ENCODE data around the gene WFDC1.

The WFDC1 gene

DNA sequence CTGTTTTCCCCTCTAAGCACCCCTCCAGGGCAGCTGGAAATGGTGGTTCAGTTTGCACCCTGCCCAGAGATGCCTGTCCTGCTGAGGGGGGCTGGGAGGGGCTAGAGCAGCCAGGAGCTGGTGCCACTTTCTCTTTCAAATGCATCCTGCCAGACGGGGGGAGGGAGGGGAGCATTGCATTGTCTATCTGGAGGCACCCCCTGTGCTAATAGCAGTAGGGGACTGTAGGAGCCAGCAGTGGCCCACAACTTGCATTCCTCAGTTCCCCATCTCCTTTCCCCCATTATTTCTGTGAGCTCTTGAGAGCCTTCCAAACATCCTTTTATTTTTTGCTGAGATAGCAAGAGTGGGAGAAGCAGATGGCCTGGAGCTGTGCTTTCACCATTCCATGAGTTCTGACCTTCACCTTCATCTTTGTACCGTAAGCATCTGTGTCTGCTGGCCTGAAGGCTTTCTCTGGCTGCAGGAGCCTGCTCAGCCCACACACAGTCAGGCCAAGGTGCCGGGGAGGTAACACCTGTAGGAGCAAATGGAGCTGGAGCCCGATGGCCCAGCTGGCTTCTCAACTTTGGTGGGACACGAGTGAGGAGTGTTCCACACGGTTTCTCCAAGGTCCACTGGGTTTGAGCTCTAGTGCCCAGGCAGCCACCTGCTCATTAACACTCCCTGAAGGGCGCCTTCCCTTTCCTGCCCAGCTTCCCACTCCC lies 5.2 kb downstream of the WFDC1 start:
- no peak for DNase-seq (ENCODE audit: low spot score in 2 of 2)
- no peaks in the 10 kb centered on the region for H3K36me3 ChIP-seq (replicated peaks)
- in situ Hi-C loops (cut with MboI; ENCODE audit: low sequenced_read_pairs), result no loop called here
- H3K9me3 ChIP-seq, result no peaks in the 10 kb centered on the region
- H3K27me3 ChIP-seq (ENCODE audit: low read depth), result peaks cover 5% of the 10 kb centered on the region
- H3K4me3 ChIP-seq, result no peak overlapping the region
- H3K4me1 ChIP-seq, result no peaks in the 10 kb centered on the region

- Histone ChIP-seq H3K27me3 (ENCODE audit: low read depth) (no peaks in the 10 kb centered on the region), H3K9me3 (no peaks in the 10 kb centered on the region), H3K4me3 (no peak overlapping the region), H3K4me1 (no peaks in the 10 kb centered on the region), H3K36me3 (replicated peaks) (no peaks in the 10 kb centered on the region)
- in situ Hi-C loops (cut with MboI; ENCODE audit: low sequenced_read_pairs), result no loop called here
- DNase-seq (ENCODE audit: low spot score in 2 of 2), result no peak
These were observed 7.7 kb downstream of the WFDC1 start for GRCh38 chr16:84302111-84302954.

DNA sequence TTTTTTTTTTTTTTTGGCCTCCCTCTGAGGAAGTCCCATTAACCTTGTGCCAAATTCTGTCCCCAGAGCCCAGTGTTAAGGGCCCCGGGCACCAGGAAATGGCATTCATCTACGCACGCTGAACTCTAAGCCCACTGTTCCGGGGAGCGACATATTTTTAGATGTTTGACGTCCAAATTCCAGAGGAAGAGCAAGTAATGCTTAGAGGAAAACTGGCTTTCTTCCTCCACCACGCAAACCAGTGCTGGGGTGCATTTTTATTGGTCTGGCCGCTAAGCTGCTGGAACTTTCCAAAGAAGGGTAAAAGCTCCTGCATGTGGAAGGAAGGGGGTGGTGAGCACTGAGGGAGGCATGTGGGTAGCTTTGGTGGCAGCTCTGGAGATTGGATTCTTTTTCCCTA lies 8.3 kb downstream of the WFDC1 start:
- H3K4me1 ChIP-seq, result no peaks in the 10 kb centered on the region
- H3K27me3 ChIP-seq (ENCODE audit: low read depth), result no peaks in the 10 kb centered on the region

DNA sequence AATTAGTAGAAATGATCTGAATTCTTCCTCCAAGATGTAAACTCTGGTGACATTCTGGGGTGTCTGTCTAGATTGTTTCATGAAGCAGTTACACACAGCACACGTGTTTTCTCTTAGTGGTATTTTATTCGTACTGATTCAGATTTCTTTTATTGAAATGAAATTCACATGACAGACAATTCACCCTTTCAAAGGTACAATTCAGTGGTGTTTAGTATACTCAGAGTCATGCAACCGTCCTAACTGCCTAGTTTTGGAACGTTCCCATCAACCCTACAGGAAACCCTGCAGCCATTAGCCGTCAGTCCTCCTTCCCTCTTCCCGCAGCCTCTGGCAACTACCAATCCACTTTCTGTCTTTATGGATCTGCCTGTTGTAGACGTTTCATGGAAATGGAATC lies 8.8 kb downstream of the WFDC1 start:
- no peaks in the 10 kb centered on the region for H3K27me3 ChIP-seq (ENCODE audit: low read depth)
- H3K4me3 ChIP-seq, result no peak overlapping the region
- in situ Hi-C loops (cut with MboI; ENCODE audit: low sequenced_read_pairs), result no loop called here
- DNase-seq (ENCODE audit: low spot score in 2 of 2), result no peak
- no peaks in the 10 kb centered on the region for H3K9me3 ChIP-seq
- no peaks in the 10 kb centered on the region for H3K36me3 ChIP-seq (replicated peaks)
- H3K4me1 ChIP-seq, result no peaks in the 10 kb centered on the region

More for the DNA sequence above, 8.3 kb downstream of the WFDC1 start:
- no peaks in the 10 kb centered on the region for H3K36me3 ChIP-seq (replicated peaks)
- no peak for DNase-seq (ENCODE audit: low spot score in 2 of 2)
- in situ Hi-C loops (cut with MboI; ENCODE audit: low sequenced_read_pairs), result no loop called here
- H3K9me3 ChIP-seq, result no peaks in the 10 kb centered on the region
- no peak overlapping the region for H3K4me3 ChIP-seq

- Histone ChIP-seq H3K4me1 (no peaks in the 10 kb centered on the region), H3K9me3 (no peaks in the 10 kb centered on the region), H3K4me3 (no peak overlapping the region), H3K27me3 (ENCODE audit: low read depth) (no peaks in the 10 kb centered on the region), H3K36me3 (replicated peaks) (no peaks in the 10 kb centered on the region)
- in situ Hi-C loops (cut with MboI; ENCODE audit: low sequenced_read_pairs), result no loop called here
- no peak for DNase-seq (ENCODE audit: low spot score in 2 of 2)
These were observed 11.9 kb downstream of the WFDC1 start for GRCh38 chr16:84306564-84306963.

DNA sequence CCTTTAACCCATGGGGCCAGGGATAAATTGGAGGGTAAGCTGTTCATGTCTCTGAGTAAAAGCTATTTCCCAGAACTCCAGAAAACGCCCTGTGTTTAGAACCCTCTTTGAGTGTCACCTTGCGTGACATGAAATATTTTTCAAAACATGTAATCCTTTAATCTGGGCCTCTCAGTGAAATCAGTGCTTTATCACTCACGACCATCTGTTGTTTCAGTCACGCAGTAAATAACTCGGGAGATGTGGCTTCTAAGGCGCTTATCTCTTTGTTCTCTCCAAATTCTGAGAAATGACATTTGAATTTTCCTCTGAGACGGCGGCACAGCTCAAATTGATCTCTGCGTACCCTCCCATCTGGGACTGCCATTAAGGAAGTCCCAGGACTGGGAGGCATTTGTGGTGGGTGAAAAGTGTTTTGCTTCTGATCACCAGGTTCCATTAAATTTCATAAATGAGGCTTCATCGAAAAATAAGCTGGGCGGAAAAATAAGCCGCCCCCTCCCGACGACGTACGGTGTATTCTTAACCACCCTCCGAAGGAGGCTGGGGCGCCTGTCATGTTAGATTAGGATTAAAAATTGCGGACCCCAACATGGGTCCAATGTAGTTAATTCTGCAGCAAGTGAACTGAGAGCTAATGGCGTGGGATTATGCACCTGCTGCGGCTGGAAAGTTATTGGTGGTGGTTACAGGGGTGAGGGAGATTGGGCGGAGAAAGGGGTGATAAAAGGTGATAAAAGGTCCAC lies 12.7 kb downstream of the WFDC1 start:
- DNase-seq (ENCODE audit: low spot score in 2 of 2), result no peak
- Histone ChIP-seq H3K36me3 (replicated peaks) (no peaks in the 10 kb centered on the region), H3K4me1 (no peaks in the 10 kb centered on the region), H3K27me3 (ENCODE audit: low read depth) (no peaks in the 10 kb centered on the region; the same call in 1 of the 2 replicates), H3K4me3 (no peak overlapping the region), H3K9me3 (no peaks in the 10 kb centered on the region)
- in situ Hi-C loops (cut with MboI; ENCODE audit: low sequenced_read_pairs), result no loop called here

- Histone ChIP-seq H3K4me3 (no peak overlapping the region), H3K4me1 (no peaks in the 10 kb centered on the region), H3K36me3 (replicated peaks) (no peaks in the 10 kb centered on the region), H3K27me3 (ENCODE audit: low read depth) (peaks cover 5% of the 10 kb centered on the region), H3K9me3 (no peaks in the 10 kb centered on the region)
- in situ Hi-C loops (cut with MboI; ENCODE audit: low sequenced_read_pairs), result no loop called here
- peak; percentile 13 to 82 for DNase-seq (ENCODE audit: low spot score in 2 of 2)
These were observed 13.4 kb downstream of the WFDC1 start for GRCh38 chr16:84308120-84308519.

- H3K36me3 ChIP-seq (replicated peaks), result no peaks in the 10 kb centered on the region
These were observed 16.0 kb downstream of the WFDC1 start for GRCh38 chr16:84310642-84311041.

GRCh38 chr16:84312783-84313382 lies 18.2 kb downstream of the WFDC1 start:
- no peak for DNase-seq (ENCODE audit: low spot score in 2 of 2)
- in situ Hi-C loops (cut with MboI; ENCODE audit: low sequenced_read_pairs), result no loop called here
- Histone ChIP-seq H3K9me3 (no peaks in the 10 kb centered on the region), H3K4me1 (no peaks in the 10 kb centered on the region), H3K36me3 (replicated peaks) (no peaks in the 10 kb centered on the region), H3K4me3 (no peak overlapping the region), H3K27me3 (ENCODE audit: low read depth) (peaks cover 11% of the 10 kb centered on the region)

More at GRCh38 chr16:84310642-84311041, 16.0 kb downstream of the WFDC1 start:
- Histone ChIP-seq H3K4me3 (no peak overlapping the region), H3K9me3 (no peaks in the 10 kb centered on the region), H3K4me1 (no peaks in the 10 kb centered on the region), H3K27me3 (ENCODE audit: low read depth) (peaks cover 11% of the 10 kb centered on the region)
- in situ Hi-C loops (cut with MboI; ENCODE audit: low sequenced_read_pairs), result no loop called here
- no peak for DNase-seq (ENCODE audit: low spot score in 2 of 2)

- Histone ChIP-seq H3K4me1 (no peaks in the 10 kb centered on the region), H3K9me3 (no peaks in the 10 kb centered on the region), H3K4me3 (no peak overlapping the region), H3K27me3 (ENCODE audit: low read depth) (peaks cover 11% of the 10 kb centered on the region), H3K36me3 (replicated peaks) (no peaks in the 10 kb centered on the region)
- in situ Hi-C loops (cut with MboI; ENCODE audit: low sequenced_read_pairs), result no loop called here
- DNase-seq (ENCODE audit: low spot score in 2 of 2), result no peak
These were observed 19.2 kb downstream of the WFDC1 start for GRCh38 chr16:84313921-84314320.

DNA sequence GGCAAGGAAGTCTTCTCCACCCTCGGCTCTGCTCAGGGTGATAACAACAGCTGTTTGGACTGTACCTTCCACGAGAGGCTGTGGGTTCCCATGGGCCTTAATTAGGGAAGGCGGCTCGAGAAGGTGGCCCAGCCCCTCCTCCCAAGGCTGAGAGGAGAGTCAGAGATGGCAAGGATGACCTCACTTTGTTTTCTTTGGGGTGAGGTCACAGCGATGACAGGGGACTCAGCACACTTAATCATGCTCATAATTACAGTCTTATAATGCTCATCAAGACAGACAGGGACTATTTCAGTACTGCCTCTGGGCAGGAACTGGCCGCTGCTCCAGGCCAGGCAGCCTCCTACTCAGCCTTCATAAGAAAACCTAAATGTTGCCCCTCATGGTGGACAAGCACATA lies 19.7 kb downstream of the WFDC1 start:
- H3K4me3 ChIP-seq, result no peak overlapping the region
- DNase-seq (ENCODE audit: low spot score in 2 of 2), result no peak
- no peaks in the 10 kb centered on the region for H3K9me3 ChIP-seq
- in situ Hi-C loops (cut with MboI; ENCODE audit: low sequenced_read_pairs), result no loop called here
- H3K27me3 ChIP-seq (ENCODE audit: low read depth), result peaks cover 11% of the 10 kb centered on the region
- H3K4me1 ChIP-seq, result no peaks in the 10 kb centered on the region
- H3K36me3 ChIP-seq (replicated peaks), result no peaks in the 10 kb centered on the region

GRCh38 chr16:84314814-84315213 lies 20.1 kb downstream of the WFDC1 start:
- Histone ChIP-seq H3K27me3 (ENCODE audit: low read depth) (peaks cover 11% of the 10 kb centered on the region), H3K36me3 (replicated peaks) (no peaks in the 10 kb centered on the region), H3K4me1 (no peaks in the 10 kb centered on the region), H3K4me3 (no peak overlapping the region), H3K9me3 (no peaks in the 10 kb centered on the region)
- no peak for DNase-seq (ENCODE audit: low spot score in 2 of 2)
- in situ Hi-C loops (cut with MboI; ENCODE audit: low sequenced_read_pairs), result no loop called here

- Histone ChIP-seq H3K4me1 (no peaks in the 10 kb centered on the region), H3K27me3 (ENCODE audit: low read depth) (peaks cover 11% of the 10 kb centered on the region), H3K36me3 (replicated peaks) (no peaks in the 10 kb centered on the region), H3K9me3 (no peaks in the 10 kb centered on the region), H3K4me3 (no peak overlapping the region)
- DNase-seq (ENCODE audit: low spot score in 2 of 2), result no peak
- in situ Hi-C loops (cut with MboI; ENCODE audit: low sequenced_read_pairs), result no loop called here
These were observed 20.7 kb downstream of the WFDC1 start for GRCh38 chr16:84315422-84315821.

All from HAP-1 (cell line).